K562 (cell line): ENCODE data around the gene CD320. TPM values are rescaled to one million over a fixed set of nuclear protein-coding genes. Genes with fewer than 3 reads are reported as not detected.
"Not testable (repeated sequence)": the region's sequence is repeated elsewhere in the genome, so short reads cannot be mapped to it uniquely, and the experiment has no call there.

Experiments
- ATAC-seq: fragments of 200-7000 bp; cut with Tn5 transposase; 3 replicates; pipeline ENCODE4 v1.9.1; 2020; ENCODE audit warnings: moderate library complexity
- BruUV-seq: library from RNA; stranded (reverse); fragments of 400-500 nt; replicated peaks from 2 replicates; lab custom pipeline; 2021; lab: Mats Ljungman, UMichigan
- CTCF ChIA-PET: fragments of 300-600 bp; formaldehyde crosslinking; extraction: SDS; loops from one replicate; lab custom pipeline; 2021; ENCODE audit warnings: low intra/inter-chr PET ratio; lab: Yijun Ruan, JAX
- POLR2A ChIA-PET: fragments of 300-600, 350-650 bp; sonication (Branson Sonifier 250); formaldehyde crosslinking; extraction: SDS; loops from one replicate; lab custom pipeline; 2021; ENCODE audit warnings: antibody characterized with exemption, inconsistent platforms; lab: Yijun Ruan, JAX
- DNase-seq, 4 experiments: peaks; one replicate each; pipeline versions ENCODE4 v3.0.0 to v3.0.0-alpha.2; 2011 to 2018; ENCODE audit warnings: low spot score in 3 of 4, mixed read lengths in 3 of 4; ENCODE audit errors: extremely low read depth in 1 of 4
- FAIRE-seq: peaks from 2 replicates; lab custom pipeline; 2011; peaks lifted over from hg19 to GRCh38; lab: Jason Lieb, UNC
- H2AFZ ChIP-seq: 2 replicates; pipeline ENCODE4 v1.6.0; 2011; ENCODE audit warnings: low read depth, low read length, control low read depth, inconsistent platforms
- H3K27ac ChIP-seq: fragments of 200-600 bp; 3 replicates; pipeline ENCODE4 v1.8.0; 2011; ENCODE audit warnings: low read depth, mild to moderate bottlenecking, control low read depth, inconsistent platforms, low read length, moderate library complexity, mixed read lengths; ENCODE audit errors: extremely low read depth
- H3K27me3 ChIP-seq, 2 experiments: fragments of 300-600 bp in 1 of 2; 2 replicates in 1 of 2; 3 replicates in 1 of 2; pipeline versions ENCODE4 v1.6.0 to v1.8.0; 2011; ENCODE audit warnings: inconsistent platforms in 2 of 2, low read length in 2 of 2, mild to moderate bottlenecking in 1 of 2, mixed read lengths in 1 of 2, moderate library complexity in 1 of 2; ENCODE audit not compliant: control insufficient read depth in 2 of 2, insufficient read depth in 2 of 2
- H3K36me3 ChIP-seq: fragments of 300-600 bp; 3 replicates; pipeline ENCODE4 v1.8.0; 2011; ENCODE audit warnings: mild to moderate bottlenecking, low read length, inconsistent platforms; ENCODE audit not compliant: control insufficient read depth, insufficient read depth
- H3K4me1 ChIP-seq, 2 experiments: fragments of 200-600 bp in 1 of 2; replicated peaks in 1 of 2; 2 replicates in 1 of 2; 3 replicates in 1 of 2; pipeline versions ENCODE4 v1.5.1 to v1.8.0; 2011; ENCODE audit warnings: inconsistent platforms in 2 of 2, low read length in 2 of 2, mild to moderate bottlenecking in 1 of 2, mixed read lengths in 1 of 2, moderate library complexity in 1 of 2; ENCODE audit not compliant: control insufficient read depth in 2 of 2, insufficient read depth in 2 of 2
- H3K4me2 ChIP-seq: 2 replicates; pipeline ENCODE4 v1.6.1; 2011; ENCODE audit warnings: low read length, control low read depth, inconsistent platforms, mixed read lengths; ENCODE audit not compliant: insufficient read depth
- H3K4me3 ChIP-seq: fragments of 200-600 bp; sonication (generic), shearing (Covaris generic); 2 replicates; pipeline ENCODE4 v1.5.1; 2016; ENCODE audit warnings: control low read depth, inconsistent platforms
- H3K79me2 ChIP-seq: fragments of 200-600 bp; 3 replicates; pipeline ENCODE4 v1.8.0; 2011; ENCODE audit warnings: low read length, inconsistent platforms; ENCODE audit not compliant: control insufficient read depth, insufficient read depth
- H3K9ac ChIP-seq, 2 experiments: 2 replicates each; pipeline versions ENCODE4 v1.6.0 to v1.6.1; 2011; ENCODE audit warnings: low read depth in 2 of 2, low read length in 2 of 2, control low read depth in 1 of 2, inconsistent platforms in 1 of 2, mild to moderate bottlenecking in 1 of 2, mixed read lengths in 1 of 2; ENCODE audit not compliant: insufficient read depth in 1 of 2
- H3K9me1 ChIP-seq: one replicate; pipeline ENCODE4 v1.6.0; 2011; ENCODE audit warnings: inconsistent platforms, mild to moderate bottlenecking, low read length, moderate library complexity; ENCODE audit not compliant: control insufficient read depth, insufficient read depth
- H3K9me3 ChIP-seq: replicated peaks from 2 replicates; pipeline ENCODE4 v1.5.1; 2011; ENCODE audit warnings: low read depth, low read length, inconsistent platforms; ENCODE audit not compliant: control insufficient read depth, insufficient read depth
- H4K20me1 ChIP-seq: replicated peaks from 2 replicates; pipeline ENCODE4 v1.6.1; 2011; ENCODE audit warnings: low read length, inconsistent platforms, mixed read lengths; ENCODE audit not compliant: control insufficient read depth, insufficient read depth
- WGBS: fragments of 100-300 bp; shearing (Covaris generic); methylation state at CpG from one replicate; pipeline ENCODE4 v1.1.6; 2016; ENCODE audit warnings: low coverage, mixed read lengths; ENCODE audit not compliant: insufficient coverage; ENCODE audit errors: missing lambda C conversion rate; 5-methylcytosine and 5-hydroxymethylcytosine counted together
- in situ Hi-C: fragments of 300-500 bp; cut with MboI; formaldehyde crosslinking; loops from 4 replicates; pipeline ENCODE4 v1.15.0; 2018; ENCODE audit warnings: inconsistent platforms, mixed read lengths
- intact Hi-C: fragments of 100-400 bp; cut with micrococcal nuclease; formaldehyde crosslinking; loops from 2 replicates; pipeline ENCODE4 v1.14.2; 2022
- polyA plus RNA-seq, 8 experiments: library from polyadenylated mRNA; depleted of rRNA in 4 of 8; stranded (reverse) in 5 of 8; unstranded in 3 of 8; fragments of >200 nt; fragmentation: Nextera tagmentation in 2 of 8; fragmentation: Illumina TruSeq in 1 of 8; extraction: Ambion mirVana in 2 of 8; extraction: Trizol in 1 of 8; gene quantifications; 2 replicates each; pipeline versions ENCODE4 v1.2.1 to v1.2.3, GENCODE V29; 2011 to 2014; ENCODE audit warnings: inconsistent platforms in 1 of 8, missing spikeins in 1 of 8
- total RNA-seq, 7 experiments: library from RNA; depleted of rRNA in 6 of 7; stranded (reverse); fragments of >200 nt in 6 of 7; fragmentation: Illumina TruSeq in 2 of 7; extraction: Trizol in 2 of 7; gene quantifications; 2 replicates each; pipeline versions ENCODE4 v1.2.1 to v1.2.3, GENCODE V29; 2011 to 2021; ENCODE audit warnings: low replicate concordance in 1 of 7

Gene CD320
- total and polyA plus RNA-seq, 9 of the 15 experiments (the other 6 are each of a cell fraction or from before 2014, with no cell fraction given): 0.45 to 94.5 (median 34.4) TPM

- H3K9me1 ChIP-seq, DNase-seq, POLR2A ChIA-PET, H3K36me3 ChIP-seq, H3K27ac ChIP-seq, H3K79me2 ChIP-seq, H3K27me3 ChIP-seq, H3K4me3 ChIP-seq, H3K9ac ChIP-seq, H4K20me1 ChIP-seq, H2AFZ ChIP-seq, H3K4me1 ChIP-seq, in situ Hi-C loops, BruUV-seq, intact Hi-C loops, H3K9me3 ChIP-seq, CTCF ChIA-PET, H3K4me2 ChIP-seq: not testable (repeated sequence)
- FAIRE-seq (peak; percentile 92), ATAC-seq (peak; percentile 90)
- WGBS: no CpG with 5 or more reads among the region's 9 CpGs
These were observed 16.8 kb downstream of the CD320 start for GRCh38 chr19:8291337-8291736.

- H3K36me3 ChIP-seq, in situ Hi-C loops, H3K4me2 ChIP-seq, CTCF ChIA-PET, H2AFZ ChIP-seq, POLR2A ChIA-PET, H3K27me3 ChIP-seq, H3K79me2 ChIP-seq, H3K9me1 ChIP-seq, H3K4me3 ChIP-seq, DNase-seq, H3K27ac ChIP-seq, intact Hi-C loops, H3K9ac ChIP-seq, H3K9me3 ChIP-seq, H4K20me1 ChIP-seq, H3K4me1 ChIP-seq: not testable (repeated sequence)
- ATAC-seq (peak; percentile 89), FAIRE-seq (peak; percentile 93)
- WGBS: no CpG with 5 or more reads among the region's 9 CpGs
- BruUV-seq: TSS peak; percentile 29
These were observed 31.6 kb downstream of the CD320 start for GRCh38 chr19:8276508-8276907.
